Neural progenitor cell (in vitro differentiated cells): Measurements from ENCODE around the gene CELSR1.

Experiments
- CTCF ChIP-seq: fragments of 200-600 bp; sonication (generic); IDR thresholded peaks from 2 replicates; pipeline ENCODE4 v1.5.1; 2017; ENCODE audit warnings: antibody characterized with exemption, mild to moderate bottlenecking
- EZH2 ChIP-seq: fragments of 200-600 bp; sonication (generic); IDR thresholded peaks from 2 replicates; pipeline ENCODE4 v1.6.1; 2017; ENCODE audit warnings: antibody characterized with exemption, mild to moderate bottlenecking, moderate library complexity

GRCh38 chr22:46315976-46316375, 221.4 kb downstream of the CELSR1 start:
- no peak for TF ChIP-seq CTCF
- no peak for TF ChIP-seq EZH2
